Occipital lobe (tissue), 2 donors: Measurements from ENCODE around the gene MAGI2. TPM values are rescaled to one million over a fixed set of nuclear protein-coding genes. Genes with fewer than 3 reads are reported as not detected.

ENCODE experiments used
- DNase-seq: peaks from one replicate; lab custom pipeline; 2025; lab: John Stamatoyannopoulos, UW
- total RNA-seq: library from RNA; depleted of rRNA; stranded (reverse); fragments of >200 nt; gene quantifications from one replicate; pipeline ENCODE4 v1.2.3, GENCODE V29; 2014

Gene MAGI2
- total RNA-seq, 1 donor from 2014 or later, result 244 TPM

DNA sequence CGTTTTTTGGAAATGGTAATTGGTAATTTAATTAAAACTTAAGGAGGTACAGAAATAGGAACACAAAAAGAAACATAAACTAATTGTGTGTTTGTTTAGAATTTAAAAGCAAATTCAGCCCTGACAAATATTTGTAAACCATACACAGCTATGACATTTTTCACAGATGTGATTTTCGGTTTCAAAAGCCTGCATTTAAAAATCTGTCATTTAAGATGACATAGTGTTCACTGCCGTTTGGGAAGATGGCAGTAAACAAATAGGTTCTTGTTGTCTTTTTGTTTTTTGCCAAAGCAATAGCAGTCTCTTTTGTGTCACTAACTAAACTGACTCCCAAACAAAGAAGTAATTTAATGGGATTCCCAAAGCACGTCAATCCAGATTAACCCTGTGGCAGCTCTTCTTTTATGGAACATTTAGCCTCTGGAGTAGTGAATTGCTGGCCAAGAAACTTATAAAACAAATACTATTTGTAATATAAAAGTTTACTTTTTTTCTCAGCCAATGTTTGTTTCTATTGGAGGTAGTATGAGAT is 957.3 kb downstream of the MAGI2 start:
- no peak for DNase-seq

GRCh38 chr7:78493401-78493800 is 960.1 kb downstream of the MAGI2 start:
- DNase-seq, result no peak

DNA sequence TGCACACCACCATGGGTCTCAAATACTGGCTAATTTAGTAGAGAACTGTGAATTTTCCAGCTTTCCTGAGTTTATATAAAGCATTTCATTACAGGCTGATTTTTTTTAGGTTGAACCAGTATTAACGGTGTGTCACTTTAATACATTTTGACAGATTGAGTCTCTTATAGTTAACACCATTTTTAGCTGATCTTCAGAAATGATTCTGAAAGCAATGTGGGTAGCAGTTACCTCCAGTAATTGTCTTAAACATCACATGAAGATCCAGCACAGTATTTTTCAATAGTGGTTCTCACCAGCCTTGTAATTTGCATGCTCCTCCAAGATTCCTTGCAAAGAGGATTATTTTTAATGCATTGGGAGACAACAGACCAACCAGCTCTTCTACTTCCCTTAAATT is 961.3 kb downstream of the MAGI2 start:
- no peak for DNase-seq

- DNase-seq, result no peak
Observed at GRCh38 chr7:78490524-78490923, 962.9 kb downstream of the MAGI2 start.

GRCh38 chr7:78489476-78490240 is 963.8 kb downstream of the MAGI2 start:
- DNase-seq, result no peak

DNA sequence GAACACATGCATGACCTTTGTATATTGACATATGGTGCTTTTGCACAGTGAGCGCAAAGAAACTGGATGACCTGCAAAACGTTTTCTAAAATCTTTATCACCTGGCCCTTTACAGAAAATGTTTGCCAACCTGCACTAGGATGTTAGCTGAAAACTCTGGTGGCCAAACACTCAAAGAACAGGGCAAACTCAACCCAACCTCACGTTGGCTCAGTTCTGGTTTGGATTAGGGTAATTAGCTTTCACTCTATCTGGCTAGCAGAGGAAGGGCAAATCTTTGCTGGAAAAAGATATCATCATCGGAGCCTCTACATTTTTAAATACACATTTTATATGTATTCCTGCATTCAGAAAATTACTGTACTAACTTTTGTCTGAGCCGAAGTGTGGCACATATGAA is 966.0 kb downstream of the MAGI2 start:
- no peak for DNase-seq

DNA sequence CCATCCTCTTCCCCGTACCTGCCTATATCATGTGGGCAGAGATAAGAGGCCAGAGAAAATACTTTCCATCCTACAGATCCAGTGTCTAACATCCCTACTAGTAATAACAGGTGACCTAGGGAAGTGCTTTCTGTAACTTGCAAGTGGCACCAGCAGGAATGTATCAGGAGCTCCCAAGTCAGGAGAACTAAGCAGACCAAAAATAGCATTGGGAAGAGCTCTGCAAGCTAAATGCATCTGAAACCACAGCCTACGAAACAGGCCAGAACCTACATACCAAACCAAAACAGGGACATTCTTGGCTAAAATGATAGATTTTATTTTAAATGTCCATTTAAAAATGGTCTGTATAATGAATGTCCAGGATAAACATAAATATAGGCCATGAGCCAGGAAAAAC is 974.1 kb downstream of the MAGI2 start:
- no peak for DNase-seq

- no peak for DNase-seq
Observed at GRCh38 chr7:78476851-78477405, 976.5 kb downstream of the MAGI2 start.

GRCh38 chr7:78473571-78474301 is 979.7 kb downstream of the MAGI2 start:
- no peak for DNase-seq

DNA sequence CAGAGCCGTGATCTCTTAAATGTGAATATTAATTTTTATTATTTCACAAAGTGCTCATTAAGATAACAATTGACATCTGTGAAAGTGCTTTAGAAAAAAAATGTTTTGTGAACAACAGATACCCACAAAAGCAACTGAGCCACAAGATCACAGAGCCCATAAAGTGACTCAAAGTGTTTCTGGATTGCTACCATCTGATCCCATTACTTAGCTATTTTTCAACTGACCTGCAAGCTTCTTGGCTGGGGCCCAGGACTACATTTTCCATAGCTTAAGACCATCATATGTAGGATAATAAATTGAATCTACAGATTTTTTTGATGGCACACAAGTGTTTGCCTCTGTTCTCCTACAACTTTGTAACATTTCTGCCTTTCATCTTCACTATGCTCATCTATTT is 980.4 kb downstream of the MAGI2 start:
- DNase-seq, result no peak

DNA sequence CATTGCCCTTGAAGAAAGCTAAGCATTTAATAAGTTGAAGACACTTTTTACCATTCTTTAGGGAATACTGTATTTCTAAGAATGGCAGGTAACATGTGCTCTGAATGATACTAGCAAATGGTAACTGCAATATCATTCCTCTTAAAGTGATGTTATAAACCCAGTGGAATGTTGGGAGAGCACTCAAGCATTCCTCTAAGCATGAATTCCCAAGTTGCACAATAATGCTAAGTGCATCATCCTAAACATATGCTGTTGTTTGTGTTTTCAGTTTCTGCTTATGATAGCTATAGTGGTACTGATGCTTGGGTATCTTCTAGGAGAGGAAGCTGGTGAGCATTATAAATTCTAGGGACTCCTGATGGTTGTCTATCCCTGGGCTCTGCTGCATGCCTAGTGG is 980.9 kb downstream of the MAGI2 start:
- no peak for DNase-seq

DNA sequence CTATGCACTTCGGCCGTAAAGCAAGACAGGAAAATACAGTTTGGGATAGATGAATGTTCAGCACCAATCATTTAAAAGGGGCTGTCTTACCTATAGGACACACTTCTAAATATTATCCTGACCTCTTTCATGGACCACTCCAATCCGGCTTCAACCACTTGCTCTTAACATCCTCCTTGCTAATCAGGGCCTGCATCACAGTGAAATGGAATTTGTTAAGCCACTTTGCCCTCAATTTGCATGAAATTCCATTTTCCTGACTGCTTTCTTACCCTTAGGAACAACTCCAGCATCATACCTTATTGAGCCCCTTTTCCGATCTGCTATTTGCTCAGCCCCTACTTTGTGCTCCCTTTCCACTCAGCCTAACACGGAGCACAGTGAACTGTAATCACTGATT is 987.6 kb downstream of the MAGI2 start:
- DNase-seq, result no peak

DNA sequence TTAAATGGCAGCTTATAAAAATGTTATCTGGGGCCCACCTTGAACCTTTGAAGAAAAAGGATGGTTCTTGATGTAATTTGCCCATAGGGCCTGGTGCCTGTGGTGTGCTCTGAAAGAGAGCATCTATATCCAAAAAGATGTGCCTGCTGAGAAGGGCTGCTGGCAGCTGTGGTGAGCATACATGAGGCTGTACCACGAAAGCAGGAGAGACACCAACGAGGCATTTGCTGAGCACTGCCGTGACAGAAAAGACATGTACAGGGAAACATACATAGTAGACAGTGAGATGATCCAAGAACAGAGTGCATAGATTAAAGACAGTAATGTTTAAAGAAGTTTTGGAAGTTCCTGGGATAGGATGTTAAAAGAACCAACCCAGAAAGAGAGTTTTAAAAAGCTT is 990.4 kb downstream of the MAGI2 start:
- DNase-seq, result no peak

DNA sequence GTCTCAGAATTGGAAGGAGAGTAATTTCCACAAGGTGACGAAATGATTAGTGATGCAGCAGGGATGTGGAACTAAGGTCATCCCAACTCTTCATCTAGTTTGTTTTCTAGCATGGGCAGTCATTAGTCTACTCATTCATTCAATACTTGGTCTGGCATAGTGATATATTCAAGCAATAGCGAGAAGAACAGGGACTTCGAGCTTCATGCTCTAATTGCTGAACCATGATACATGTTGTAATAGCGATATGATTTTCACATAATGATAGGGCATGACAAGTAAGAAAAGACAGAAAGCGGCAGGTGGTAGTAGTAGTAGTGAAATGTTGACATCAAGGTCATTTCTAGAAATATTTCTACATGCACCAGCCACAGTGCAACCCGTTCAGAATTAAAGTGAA is 1002.8 kb downstream of the MAGI2 start:
- no peak for DNase-seq

- no peak for DNase-seq
Observed at GRCh38 chr7:78448911-78449310, 1004.6 kb downstream of the MAGI2 start.

- DNase-seq, result no peak
Observed at GRCh38 chr7:78444267-78444666, 1009.2 kb downstream of the MAGI2 start.

DNA sequence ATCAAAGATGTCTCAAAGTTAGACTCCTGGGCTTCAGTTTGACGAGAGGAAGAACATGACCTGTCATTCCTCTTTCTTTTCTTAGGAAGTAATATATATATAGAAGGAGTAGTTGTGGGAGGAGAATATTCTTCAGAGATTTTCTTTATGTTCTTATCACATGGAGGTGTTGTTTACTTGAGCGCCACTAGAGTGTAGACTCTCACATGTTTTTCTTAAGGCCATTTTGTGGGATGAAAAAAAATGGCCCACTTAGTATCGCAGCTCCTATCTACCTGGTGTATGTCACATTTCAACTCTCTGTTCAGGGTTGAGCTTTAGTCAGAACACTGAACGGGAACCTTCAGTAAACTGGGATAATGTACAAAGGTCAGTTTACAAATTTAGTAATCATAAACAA is 1009.7 kb downstream of the MAGI2 start:
- no peak for DNase-seq

GRCh38 chr7:78441737-78442136 is 1011.7 kb downstream of the MAGI2 start:
- DNase-seq, result no peak

- DNase-seq, result no peak
Observed at GRCh38 chr7:78438433-78438832, 1015.0 kb downstream of the MAGI2 start.

DNA sequence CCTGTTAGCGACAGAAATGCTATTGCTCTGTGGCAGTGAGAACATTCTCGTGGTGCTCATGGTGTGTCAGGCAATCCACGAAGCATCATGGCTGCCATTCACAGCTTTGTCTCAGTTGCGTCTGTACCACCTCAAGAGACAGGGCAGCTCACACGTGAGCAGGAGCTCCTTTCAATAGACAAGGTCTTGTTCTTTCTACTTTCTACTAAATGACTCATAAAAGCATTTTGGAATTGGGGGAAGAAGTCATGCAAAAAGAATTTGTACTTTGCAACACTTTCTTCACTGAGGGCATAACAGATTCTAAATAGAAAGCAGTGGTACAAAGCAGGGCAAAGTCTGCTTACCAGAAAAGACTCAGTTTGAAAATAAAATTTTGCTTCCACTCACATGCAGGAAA is 1016.3 kb downstream of the MAGI2 start:
- no peak for DNase-seq

DNA sequence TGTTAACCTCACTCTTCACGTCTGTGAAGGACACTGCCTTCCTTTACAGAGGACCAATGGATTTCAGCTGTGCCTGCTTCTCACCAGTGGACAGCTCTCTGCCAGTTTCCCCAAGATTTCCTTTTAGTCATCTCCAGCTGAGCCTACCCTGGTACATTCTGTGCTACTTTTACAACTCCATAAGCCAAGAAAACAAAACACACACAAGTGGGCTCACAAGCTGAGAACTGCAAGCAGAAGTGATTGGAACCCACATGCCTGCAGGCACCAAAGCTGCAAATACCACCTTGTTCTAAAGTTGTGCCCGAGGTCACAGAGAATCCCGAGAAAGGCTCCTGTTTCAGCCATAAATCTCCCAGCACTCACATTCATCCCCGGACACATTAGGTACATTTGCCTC is 1018.1 kb downstream of the MAGI2 start:
- DNase-seq, result peak; percentile 42

GRCh38 chr7:78434281-78434680 is 1019.2 kb downstream of the MAGI2 start:
- DNase-seq, result no peak

GRCh38 chr7:78433421-78433820 is 1020.0 kb downstream of the MAGI2 start:
- DNase-seq, result no peak
